ENCODE measurements around the gene AMPD2. TPM values are rescaled to one million over a fixed set of nuclear protein-coding genes. Genes with fewer than 3 reads are reported as not detected.

Gene AMPD2
- total RNA-seq, 2 experiments from 2014 or later, result 170 to 191 TPM

DNA sequence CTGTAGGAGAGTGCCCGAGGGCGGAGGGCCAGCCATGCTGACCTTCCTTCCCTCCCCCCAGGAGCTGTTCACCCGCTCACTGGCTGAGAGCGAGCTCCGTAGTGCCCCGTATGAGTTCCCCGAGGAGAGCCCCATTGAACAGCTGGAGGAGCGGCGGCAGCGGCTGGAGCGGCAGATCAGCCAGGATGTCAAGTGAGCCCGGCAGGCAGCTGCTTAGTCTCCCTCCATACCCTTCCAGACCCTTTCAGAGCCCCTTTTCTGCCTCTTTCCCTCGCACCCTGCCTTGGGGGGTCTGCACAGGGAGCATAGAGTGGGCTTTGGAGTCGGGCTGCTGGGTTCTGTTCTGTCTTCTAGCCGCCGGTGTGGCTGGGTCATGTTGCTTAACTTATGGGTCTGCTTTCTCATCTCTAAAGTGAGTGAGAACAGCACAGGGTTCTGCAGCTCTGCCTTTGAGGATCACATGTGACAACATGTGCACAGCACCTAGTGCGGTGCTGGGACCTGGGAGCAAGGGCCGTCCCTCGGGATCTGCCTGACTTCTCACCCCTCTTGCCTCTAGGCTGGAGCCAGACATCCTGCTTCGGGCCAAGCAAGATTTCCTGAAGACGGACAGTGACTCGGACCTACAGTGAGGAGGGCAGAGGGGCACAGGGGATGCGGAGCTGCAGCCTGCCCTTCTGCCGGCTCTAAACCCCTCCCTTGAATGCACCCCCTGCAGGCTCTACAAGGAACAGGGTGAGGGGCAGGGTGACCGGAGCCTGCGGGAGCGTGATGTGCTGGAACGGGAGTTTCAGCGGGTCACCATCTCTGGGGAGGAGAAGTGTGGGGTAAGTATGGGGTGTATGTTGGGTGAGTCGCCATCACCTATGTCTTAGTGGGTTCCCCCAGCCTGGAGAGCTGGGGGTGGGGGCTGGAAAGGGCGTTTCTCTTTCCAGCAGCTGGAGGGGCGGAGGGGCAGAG lies 6.2 kb downstream of the AMPD2 start:
- Mint-ChIP-seq H3K27me3 (no peaks in the 10 kb centered on the region), H3K4me1 (ENCODE audit: low read depth) (peaks cover 49% of the 10 kb centered on the region), H3K27ac (peak overlapping the region; percentile 89), H3K36me3 (ENCODE audit: low read depth) (peaks cover 45% of the 10 kb centered on the region), H3K9me3 (no peaks in the 10 kb centered on the region), H3K4me3 (peak overlapping the region; percentile 7)
- POLR2A ChIA-PET, result interaction anchor here (1.0 kb wide), 1 partner anchor 9 kb away, joined by 4 read pairs; no protein-coding TSS in a partner anchor
- Histone ChIP-seq H3K4me1 (ENCODE audit: insufficient read depth, low read length) (peaks cover 40% of the 10 kb centered on the region), H3K27me3 (ENCODE audit: control insufficient read depth in 1 of 2, insufficient read depth in 2 of 2, low read length in 2 of 2) (no peaks in the 10 kb centered on the region), H3K9me3 (ENCODE audit: control insufficient read depth in 1 of 2, insufficient read depth in 1 of 2, low read length in 2 of 2) (no peaks in the 10 kb centered on the region), H3K4me3 (ENCODE audit: low read length) (no peak overlapping the region), H3K36me3 (ENCODE audit: insufficient read depth, low read length) (peaks cover 54% of the 10 kb centered on the region), H3K27ac (ENCODE audit: low read depth in 1 of 2, low read length in 2 of 2) (no peak overlapping the region)
- CTCF ChIA-PET, result interaction anchor here (1.8 kb wide), 1 partner anchor 80 kb away, joined by 4 read pairs; no protein-coding TSS in a partner anchor
- intact Hi-C loops (cut with DNase I, micrococcal nuclease), result loop anchor here in 1 of 2 experiments (10.0 kb wide), 1 partner anchor 411 kb away; the partner anchor contains the start of gene SARS1
- ATAC-seq (ENCODE audit: poor library complexity) (no peak), DNase-seq (no peak)
- TF ChIP-seq, protein P1, sequence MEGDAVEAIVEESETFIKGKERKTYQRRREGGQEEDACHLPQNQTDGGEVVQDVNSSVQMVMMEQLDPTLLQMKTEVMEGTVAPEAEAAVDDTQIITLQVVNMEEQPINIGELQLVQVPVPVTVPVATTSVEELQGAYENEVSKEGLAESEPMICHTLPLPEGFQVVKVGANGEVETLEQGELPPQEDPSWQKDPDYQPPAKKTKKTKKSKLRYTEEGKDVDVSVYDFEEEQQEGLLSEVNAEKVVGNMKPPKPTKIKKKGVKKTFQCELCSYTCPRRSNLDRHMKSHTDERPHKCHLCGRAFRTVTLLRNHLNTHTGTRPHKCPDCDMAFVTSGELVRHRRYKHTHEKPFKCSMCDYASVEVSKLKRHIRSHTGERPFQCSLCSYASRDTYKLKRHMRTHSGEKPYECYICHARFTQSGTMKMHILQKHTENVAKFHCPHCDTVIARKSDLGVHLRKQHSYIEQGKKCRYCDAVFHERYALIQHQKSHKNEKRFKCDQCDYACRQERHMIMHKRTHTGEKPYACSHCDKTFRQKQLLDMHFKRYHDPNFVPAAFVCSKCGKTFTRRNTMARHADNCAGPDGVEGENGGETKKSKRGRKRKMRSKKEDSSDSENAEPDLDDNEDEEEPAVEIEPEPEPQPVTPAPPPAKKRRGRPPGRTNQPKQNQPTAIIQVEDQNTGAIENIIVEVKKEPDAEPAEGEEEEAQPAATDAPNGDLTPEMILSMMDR (IDR thresholded peaks at IDR 0.05), result no peak

DNA sequence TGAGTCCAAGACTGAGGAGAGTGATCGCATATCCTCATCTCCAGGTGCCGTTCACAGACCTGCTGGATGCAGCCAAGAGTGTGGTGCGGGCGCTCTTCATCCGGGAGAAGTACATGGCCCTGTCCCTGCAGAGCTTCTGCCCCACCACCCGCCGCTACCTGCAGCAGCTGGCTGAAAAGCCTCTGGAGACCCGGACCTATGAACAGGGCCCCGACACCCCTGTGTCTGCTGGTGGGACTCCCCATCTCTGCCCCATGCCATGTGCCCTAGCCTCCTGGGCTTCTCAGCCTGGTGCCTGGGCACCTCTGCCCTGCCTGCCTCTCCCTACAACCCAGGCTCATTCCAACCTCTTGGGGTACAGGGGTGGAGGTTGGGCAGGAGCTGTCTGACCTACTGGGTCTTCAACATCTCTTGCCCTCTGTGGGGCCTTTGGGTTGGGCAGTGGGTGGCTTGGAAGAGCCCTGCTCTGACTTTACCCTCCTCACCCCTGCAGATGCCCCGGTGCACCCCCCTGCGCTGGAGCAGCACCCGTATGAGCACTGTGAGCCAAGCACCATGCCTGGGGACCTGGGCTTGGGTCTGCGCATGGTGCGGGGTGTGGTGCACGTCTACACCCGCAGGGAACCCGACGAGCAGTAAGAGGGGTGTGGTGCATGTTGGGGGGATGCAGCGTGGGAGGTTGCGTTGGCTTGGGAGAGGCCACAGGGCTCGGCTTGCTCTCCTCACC lies 7.2 kb downstream of the AMPD2 start:
- peaks cover 41% of the 10 kb centered on the region for H3K4me1 Mint-ChIP-seq (ENCODE audit: low read depth)
- peaks cover 34% of the 10 kb centered on the region for H3K4me1 ChIP-seq (ENCODE audit: insufficient read depth, low read length)
- no peaks in the 10 kb centered on the region for H3K9me3 Mint-ChIP-seq
- H3K36me3 ChIP-seq (ENCODE audit: insufficient read depth, low read length), result peaks cover 64% of the 10 kb centered on the region
- intact Hi-C loops (cut with DNase I, micrococcal nuclease), result loop anchor here in 1 of 2 experiments (10.0 kb wide), 1 partner anchor 412 kb away; the partner anchor contains the start of gene SARS1
- no peak overlapping the region for H3K4me3 Mint-ChIP-seq
- TF ChIP-seq, protein P1 (IDR thresholded peaks at IDR 0.05), result no peak
- DNase-seq, result no peak
- ChIA-PET POLR2A (interaction anchor here (0.6 kb wide), 1 partner anchor 57 kb away, joined by 3 read pairs; no protein-coding TSS in a partner anchor), CTCF (no interaction called here)
- H3K27me3 ChIP-seq (ENCODE audit: control insufficient read depth in 1 of 2, insufficient read depth in 2 of 2, low read length in 2 of 2), result no peaks in the 10 kb centered on the region
- H3K27ac ChIP-seq (ENCODE audit: low read depth in 1 of 2, low read length in 2 of 2), result no peak overlapping the region
- no peak overlapping the region for H3K4me3 ChIP-seq (ENCODE audit: low read length)
- H3K36me3 Mint-ChIP-seq (ENCODE audit: low read depth), result peaks cover 54% of the 10 kb centered on the region
- no peak for ATAC-seq (ENCODE audit: poor library complexity)
- H3K9me3 ChIP-seq (ENCODE audit: control insufficient read depth in 1 of 2, insufficient read depth in 1 of 2, low read length in 2 of 2), result no peaks in the 10 kb centered on the region
- no peaks in the 10 kb centered on the region for H3K27me3 Mint-ChIP-seq
- no peak overlapping the region for H3K27ac Mint-ChIP-seq

DNA sequence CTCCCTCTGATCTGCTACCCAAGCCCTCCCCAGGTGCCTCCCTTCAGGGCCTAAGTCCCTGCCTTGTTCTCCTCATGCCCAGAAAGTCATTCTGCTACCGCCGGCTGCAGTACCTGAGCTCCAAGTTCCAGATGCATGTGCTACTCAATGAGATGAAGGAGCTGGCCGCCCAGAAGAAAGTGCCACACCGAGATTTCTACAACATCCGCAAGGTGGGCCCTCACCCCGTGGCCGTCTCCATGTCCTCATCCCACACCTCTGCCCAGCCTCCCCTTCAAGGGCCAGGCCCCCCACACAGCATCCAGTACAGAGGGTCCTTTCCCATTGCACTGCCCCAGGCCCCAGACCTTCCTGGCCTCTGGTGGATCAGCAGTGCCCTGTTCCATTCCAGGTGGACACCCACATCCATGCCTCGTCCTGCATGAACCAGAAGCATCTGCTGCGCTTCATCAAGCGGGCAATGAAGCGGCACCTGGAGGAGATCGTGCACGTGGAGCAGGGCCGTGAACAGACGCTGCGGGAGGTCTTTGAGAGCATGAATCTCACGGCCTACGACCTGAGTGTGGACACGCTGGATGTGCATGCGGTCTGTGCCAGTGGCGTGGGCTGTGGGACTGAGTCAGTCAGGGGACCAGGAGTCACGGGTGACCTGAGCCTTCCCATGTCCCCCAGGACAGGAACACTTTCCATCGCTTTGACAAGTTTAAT lies 8.2 kb downstream of the AMPD2 start:
- H3K27me3 ChIP-seq (ENCODE audit: control insufficient read depth in 1 of 2, insufficient read depth in 2 of 2, low read length in 2 of 2), result no peaks in the 10 kb centered on the region
- H3K4me1 Mint-ChIP-seq (ENCODE audit: low read depth), result peaks cover 31% of the 10 kb centered on the region
- intact Hi-C loops (cut with DNase I, micrococcal nuclease), result loop anchor here in 1 of 2 experiments (10.0 kb wide), 1 partner anchor 413 kb away; the partner anchor contains the start of gene SARS1
- peaks cover 59% of the 10 kb centered on the region for H3K36me3 Mint-ChIP-seq (ENCODE audit: low read depth)
- H3K9me3 Mint-ChIP-seq, result no peaks in the 10 kb centered on the region
- no peak overlapping the region for H3K4me3 ChIP-seq (ENCODE audit: low read length)
- H3K4me1 ChIP-seq (ENCODE audit: insufficient read depth, low read length), result peaks cover 24% of the 10 kb centered on the region
- ChIA-PET POLR2A (interaction anchor here (0.6 to 0.9 kb wide), 2 partner anchors 58 to 79 kb away, joined by 3 to 4 read pairs; partner anchors contain the start of gene GNAI3), CTCF (interaction anchor here (2.1 kb wide), 1 partner anchor 82 kb away, joined by 10 read pairs; no protein-coding TSS in a partner anchor)
- peaks cover 66% of the 10 kb centered on the region for H3K36me3 ChIP-seq (ENCODE audit: insufficient read depth, low read length)
- no peak overlapping the region for H3K27ac Mint-ChIP-seq
- ATAC-seq (ENCODE audit: poor library complexity) (no peak), DNase-seq (peak in 1 of 14 experiments; percentile 16)
- H3K27me3 Mint-ChIP-seq, result no peaks in the 10 kb centered on the region
- H3K27ac ChIP-seq (ENCODE audit: low read depth in 1 of 2, low read length in 2 of 2), result no peak overlapping the region
- H3K4me3 Mint-ChIP-seq, result no peak overlapping the region
- H3K9me3 ChIP-seq (ENCODE audit: control insufficient read depth in 1 of 2, insufficient read depth in 1 of 2, low read length in 2 of 2), result no peaks in the 10 kb centered on the region
- TF ChIP-seq, protein P1 (IDR thresholded peaks at IDR 0.05), result no peak
